Neural crest cell (in vitro differentiated cells): ENCODE measurements around the gene PLXNB2. TPM values are rescaled to one million over a fixed set of nuclear protein-coding genes. Genes with fewer than 3 reads are reported as not detected.

ENCODE experiments used
- DNase-seq: peaks from one replicate; pipeline ENCODE4 v3.0.0; 2021; ENCODE audit warnings: low read depth, mixed read lengths, low spot score
- H3K27ac Mint-ChIP-seq: one replicate; pipeline ENCODE4 v1.8.0; 2021; ENCODE audit warnings: mild to moderate bottlenecking, mixed read lengths; ENCODE audit not compliant: unreplicated experiment
- H3K27me3 Mint-ChIP-seq: 2 replicates; pipeline ENCODE4 v1.8.0; 2021; ENCODE audit warnings: low read depth, mild to moderate bottlenecking, mixed read lengths
- H3K36me3 Mint-ChIP-seq: 2 replicates; pipeline ENCODE4 v1.8.0; 2021; ENCODE audit warnings: low read depth, mild to moderate bottlenecking, mixed read lengths
- H3K4me1 Mint-ChIP-seq: 2 replicates; pipeline ENCODE4 v1.8.0; 2021; ENCODE audit warnings: mixed read lengths
- H3K4me3 Mint-ChIP-seq: one replicate; pipeline ENCODE4 v1.8.0; 2021; ENCODE audit warnings: mild to moderate bottlenecking, mixed read lengths
- H3K9me3 Mint-ChIP-seq: 2 replicates; pipeline ENCODE4 v1.8.0; 2021; ENCODE audit warnings: mixed read lengths
- total RNA-seq: library from RNA; stranded (reverse); gene quantifications from 2 replicates; pipeline ENCODE4 v1.2.1, GENCODE V29; 2021
- TF ChIP-seq, protein P1 (sequence below): fragments of 200-600 bp; sonication (generic); conservative IDR thresholded peaks from 2 replicates; pipeline ENCODE4 v1.5.0; 2021; ENCODE audit warnings: antibody characterized with exemption, mild to moderate bottlenecking

The PLXNB2 gene
- total RNA-seq, 1 donor from 2014 or later: 130 TPM

DNA sequence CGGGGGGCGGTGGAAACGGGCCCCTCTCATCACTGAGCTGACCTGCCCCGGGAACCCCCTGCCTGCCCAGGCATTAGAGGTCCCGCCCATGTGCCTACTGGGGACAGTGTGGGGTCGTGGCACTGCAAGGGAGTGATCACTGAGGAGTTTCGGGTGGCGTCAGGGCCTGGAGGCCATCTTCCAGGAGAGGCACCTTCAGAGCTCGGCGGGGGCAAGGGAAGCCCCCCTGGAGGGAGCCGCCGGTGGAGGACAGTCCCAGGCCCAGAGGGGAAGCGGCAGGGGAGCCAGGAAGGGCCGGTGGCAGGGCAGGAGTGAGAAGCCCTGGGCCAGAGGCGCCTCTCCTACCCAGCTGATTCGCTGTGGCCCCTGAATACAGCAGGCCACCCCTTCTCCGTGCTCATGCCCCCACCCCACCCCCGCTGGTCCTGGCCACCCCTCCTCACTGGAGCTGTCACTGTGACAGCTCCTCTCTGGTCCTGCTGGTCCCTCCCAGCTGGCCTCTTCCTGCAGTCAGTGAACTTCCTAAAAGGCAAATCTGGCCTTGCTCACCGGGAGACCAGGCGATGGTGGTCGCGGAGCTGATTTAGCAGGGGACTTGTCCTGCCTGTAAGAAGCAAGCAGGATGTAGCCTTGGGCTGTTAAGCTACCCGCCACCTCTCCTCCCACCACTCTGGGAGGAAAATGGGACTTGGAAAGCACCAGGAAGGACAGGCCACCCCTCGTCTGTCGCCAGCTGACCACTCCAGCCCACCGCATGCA is 35.2 kb downstream of the PLXNB2 start:
- peaks cover 8% of the 10 kb centered on the region for H3K36me3 Mint-ChIP-seq
- H3K4me1 Mint-ChIP-seq: peaks cover 11% of the 10 kb centered on the region
- no peak overlapping the region for H3K27ac Mint-ChIP-seq
- TF ChIP-seq, protein P1, sequence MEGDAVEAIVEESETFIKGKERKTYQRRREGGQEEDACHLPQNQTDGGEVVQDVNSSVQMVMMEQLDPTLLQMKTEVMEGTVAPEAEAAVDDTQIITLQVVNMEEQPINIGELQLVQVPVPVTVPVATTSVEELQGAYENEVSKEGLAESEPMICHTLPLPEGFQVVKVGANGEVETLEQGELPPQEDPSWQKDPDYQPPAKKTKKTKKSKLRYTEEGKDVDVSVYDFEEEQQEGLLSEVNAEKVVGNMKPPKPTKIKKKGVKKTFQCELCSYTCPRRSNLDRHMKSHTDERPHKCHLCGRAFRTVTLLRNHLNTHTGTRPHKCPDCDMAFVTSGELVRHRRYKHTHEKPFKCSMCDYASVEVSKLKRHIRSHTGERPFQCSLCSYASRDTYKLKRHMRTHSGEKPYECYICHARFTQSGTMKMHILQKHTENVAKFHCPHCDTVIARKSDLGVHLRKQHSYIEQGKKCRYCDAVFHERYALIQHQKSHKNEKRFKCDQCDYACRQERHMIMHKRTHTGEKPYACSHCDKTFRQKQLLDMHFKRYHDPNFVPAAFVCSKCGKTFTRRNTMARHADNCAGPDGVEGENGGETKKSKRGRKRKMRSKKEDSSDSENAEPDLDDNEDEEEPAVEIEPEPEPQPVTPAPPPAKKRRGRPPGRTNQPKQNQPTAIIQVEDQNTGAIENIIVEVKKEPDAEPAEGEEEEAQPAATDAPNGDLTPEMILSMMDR: no peak
- peaks cover 34% of the 10 kb centered on the region for H3K27me3 Mint-ChIP-seq
- H3K4me3 Mint-ChIP-seq: peak overlapping the region; percentile 64
- no peaks in the 10 kb centered on the region for H3K9me3 Mint-ChIP-seq
- no peak for DNase-seq

DNA sequence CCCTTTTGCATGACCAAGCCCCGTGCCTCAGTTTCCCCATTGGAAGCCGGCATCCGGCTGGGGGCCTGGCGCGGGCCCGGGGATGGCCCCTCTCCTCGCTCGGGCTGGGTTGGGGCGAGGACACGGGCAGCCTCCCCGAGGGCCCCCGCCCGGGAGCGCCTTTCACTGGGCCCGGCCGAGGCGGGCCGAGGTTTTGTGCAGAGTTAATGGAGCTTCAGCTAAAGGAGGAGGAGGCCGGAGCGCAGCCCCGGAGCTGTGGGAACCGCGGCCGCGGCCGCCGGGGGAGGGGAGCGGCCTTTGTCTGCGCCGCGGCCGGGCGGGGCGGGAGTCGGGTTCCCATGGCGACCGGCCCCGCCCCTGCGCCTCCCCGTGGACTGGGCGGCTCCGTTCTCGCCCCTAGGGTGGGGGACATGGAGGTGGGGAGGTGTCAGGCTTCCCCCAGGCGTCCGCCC is 35.9 kb downstream of the PLXNB2 start:
- TF ChIP-seq, protein P1: no peak
- Mint-ChIP-seq H3K36me3 (peaks cover 6% of the 10 kb centered on the region), H3K4me1 (peaks cover 11% of the 10 kb centered on the region), H3K27ac (no peak overlapping the region), H3K4me3 (peak overlapping the region; percentile 78), H3K9me3 (no peaks in the 10 kb centered on the region), H3K27me3 (peaks cover 34% of the 10 kb centered on the region)
- peak; percentile 67 for DNase-seq

DNA sequence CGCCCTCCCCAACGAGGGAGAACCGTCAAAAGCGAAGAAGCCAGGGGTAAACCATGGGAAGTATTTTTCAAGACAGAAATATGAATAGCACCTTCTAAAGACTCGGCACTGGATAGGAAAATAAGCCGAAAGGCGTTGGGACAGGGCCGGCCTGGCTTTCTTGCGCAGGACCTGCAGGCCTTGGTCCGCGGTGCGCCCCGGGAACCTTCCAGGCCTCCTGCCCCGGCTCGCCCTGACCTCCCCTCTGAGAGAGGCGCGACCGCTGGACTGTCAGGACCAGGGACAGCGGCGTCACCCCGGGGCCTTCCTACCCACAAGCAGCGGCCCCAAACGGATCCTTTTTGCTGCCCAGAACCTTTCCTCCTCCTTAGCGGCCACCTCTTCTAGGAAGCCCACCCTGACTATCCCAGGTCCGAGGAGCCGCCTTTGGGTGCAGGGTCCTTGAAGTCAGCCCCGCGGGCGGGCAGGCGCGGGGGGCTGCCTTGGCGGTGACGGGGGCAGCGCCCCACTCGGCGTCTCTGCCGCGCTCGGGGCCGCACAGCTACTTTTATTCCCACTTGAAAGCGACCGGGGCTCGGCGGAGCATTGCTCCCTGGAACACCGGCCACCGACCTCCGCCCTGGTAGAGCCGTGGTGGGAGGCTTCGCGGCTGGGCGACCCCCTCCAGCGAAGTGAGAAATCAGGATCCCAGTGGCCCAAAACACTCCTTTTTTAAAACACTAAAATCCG is 36.6 kb downstream of the PLXNB2 start:
- TF ChIP-seq, protein P1: no peak
- Mint-ChIP-seq H3K27ac (no peak overlapping the region), H3K9me3 (no peaks in the 10 kb centered on the region), H3K4me3 (peak overlapping the region; percentile 81), H3K27me3 (peaks cover 38% of the 10 kb centered on the region), H3K4me1 (peaks cover 11% of the 10 kb centered on the region), H3K36me3 (peaks cover 5% of the 10 kb centered on the region)
- peak; percentile 67 for DNase-seq

DNA sequence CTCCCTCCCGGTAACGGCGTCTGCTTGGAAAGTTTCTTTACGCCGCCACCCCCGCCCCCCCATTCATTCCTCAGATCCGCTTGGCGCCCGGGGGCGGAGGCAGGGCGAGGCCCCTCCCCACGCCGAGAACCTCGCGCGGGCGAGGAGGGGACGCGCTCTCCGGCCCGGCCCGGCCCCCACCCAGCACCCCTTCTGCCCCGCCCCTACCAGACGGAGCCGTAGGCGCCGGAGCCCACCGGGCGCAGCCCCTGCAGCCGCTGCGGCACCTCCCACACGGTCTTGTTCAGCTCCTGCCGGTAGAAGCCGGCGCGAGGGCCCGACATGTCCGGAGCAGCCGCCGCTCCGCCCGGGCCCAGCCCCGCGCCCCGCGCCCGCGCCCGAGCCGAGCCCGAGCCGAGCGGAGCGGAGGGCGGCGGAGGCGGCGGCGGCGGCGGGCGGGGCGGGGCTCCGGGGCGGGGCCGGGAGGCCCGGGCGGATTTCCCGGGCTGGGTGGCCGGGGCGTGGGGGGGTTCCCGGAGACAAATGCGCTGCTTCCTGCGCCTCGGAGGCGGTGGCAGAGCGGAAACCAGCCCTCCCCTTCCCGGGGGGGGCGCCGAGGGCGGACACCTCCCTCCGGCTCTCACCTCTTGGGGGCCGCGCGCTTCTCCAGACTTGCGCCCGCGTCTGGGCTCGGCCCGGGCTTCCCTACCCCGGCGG is 37.3 kb downstream of the PLXNB2 start, which contains the start of gene MAPK11:
TSS of gene MAPK11 (minus strand) at position 411 of the 696 bp plus-strand sequence. CDS start at position 323, 88 bp downstream.
- H3K27ac Mint-ChIP-seq: no peak within 1 kb of the TSS
- peaks cover 38% of the 10 kb centered on the region for H3K27me3 Mint-ChIP-seq
- no peaks in the 10 kb centered on the region for H3K9me3 Mint-ChIP-seq
- peaks cover 11% of the 10 kb centered on the region for H3K4me1 Mint-ChIP-seq
- peaks cover 5% of the 10 kb centered on the region for H3K36me3 Mint-ChIP-seq
- no peak for DNase-seq
- H3K4me3 Mint-ChIP-seq: peak within 1 kb of the TSS; percentile 81
- TF ChIP-seq, protein P1: no peak

DNA sequence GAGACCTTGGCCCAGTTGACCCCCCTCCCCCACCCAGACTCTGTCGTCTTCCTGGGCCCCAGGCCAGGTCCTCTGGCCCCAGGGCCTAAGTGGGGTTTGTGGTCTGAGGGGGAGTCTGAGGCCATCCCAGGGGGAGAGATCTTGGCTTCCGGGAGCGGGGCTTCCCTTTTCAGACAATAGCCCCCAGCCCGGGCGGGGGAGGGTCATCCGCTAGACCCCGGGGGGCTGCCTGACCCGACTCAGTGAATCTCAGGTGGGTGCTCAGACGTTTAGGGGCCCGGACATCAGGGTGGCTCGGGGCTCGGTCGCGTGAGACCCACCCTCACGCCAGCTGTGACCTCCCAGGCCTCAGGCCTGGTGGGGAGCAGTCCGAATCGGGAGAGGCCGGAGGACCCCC is 37.9 kb downstream of the PLXNB2 start:
- no peak for DNase-seq
- TF ChIP-seq, protein P1: no peak
- Mint-ChIP-seq H3K27me3 (peaks cover 38% of the 10 kb centered on the region), H3K9me3 (no peaks in the 10 kb centered on the region), H3K27ac (no peak overlapping the region), H3K36me3 (peaks cover 5% of the 10 kb centered on the region), H3K4me3 (peak overlapping the region; percentile 73), H3K4me1 (peaks cover 11% of the 10 kb centered on the region)
